Erythroblast (primary cell): ENCODE data around the gene FGF12.
"Not testable (repeated sequence)": the region's sequence is repeated elsewhere in the genome, so short reads cannot be mapped to it uniquely, and the experiment has no call there.

ENCODE experiments used
- DNase-seq, 2 experiments: peaks; one replicate each; lab custom pipeline; 2025; lab: John Stamatoyannopoulos, UW
- GATA1 ChIP-seq: IDR thresholded peaks from 2 replicates; pipeline ENCODE4 v1.6.1; 2011; ENCODE audit warnings: low read depth, mild to moderate bottlenecking, control low read depth, low read length, moderate library complexity
- POLR2A ChIP-seq: IDR thresholded peaks from 2 replicates; pipeline ENCODE4 v1.6.1; 2011; ENCODE audit warnings: mild to moderate bottlenecking, low read length

The FGF12 gene

GRCh38 chr3:192727032-192727847 is at the start of gene FGF12:
Gene FGF12 (minus strand): TSS chr3:192727541.
- TF ChIP-seq POLR2A: no peak
- no peak for TF ChIP-seq GATA1
- DNase-seq: no peak

- DNase-seq: not testable (repeated sequence)
These were observed 47.0 kb upstream of the FGF12 start for GRCh38 chr3:192774341-192774740.

GRCh38 chr3:192772240-192772894 is 45.0 kb upstream of the FGF12 start:
- no peak for DNase-seq
- TF ChIP-seq POLR2A (no peak), GATA1 (no peak)

GRCh38 chr3:192758654-192759053 is 31.3 kb upstream of the FGF12 start:
- DNase-seq: no peak
- TF ChIP-seq POLR2A (no peak), GATA1 (no peak)

GRCh38 chr3:192751148-192751547 is 23.8 kb upstream of the FGF12 start:
- TF ChIP-seq GATA1: no peak
- TF ChIP-seq POLR2A: no peak
- DNase-seq: no peak

- no peak for DNase-seq
- TF ChIP-seq GATA1 (no peak), POLR2A (no peak)
These were observed 22.9 kb upstream of the FGF12 start for GRCh38 chr3:192750201-192750600.

- no peak for DNase-seq
- TF ChIP-seq GATA1 (no peak), POLR2A (no peak)
These were observed 20.4 kb upstream of the FGF12 start for GRCh38 chr3:192747746-192748145.

GRCh38 chr3:192747145-192747544 is 19.8 kb upstream of the FGF12 start:
- TF ChIP-seq GATA1 (no peak), POLR2A (no peak)
- no peak for DNase-seq

GRCh38 chr3:192745150-192745549 is 17.8 kb upstream of the FGF12 start:
- no peak for DNase-seq
- TF ChIP-seq POLR2A (no peak), GATA1 (no peak)

GRCh38 chr3:192744604-192745003 is 17.3 kb upstream of the FGF12 start:
- DNase-seq: not testable (repeated sequence)

GRCh38 chr3:192737506-192737905 is 10.2 kb upstream of the FGF12 start:
- no peak for TF ChIP-seq GATA1
- no peak for TF ChIP-seq POLR2A
- no peak for DNase-seq

GRCh38 chr3:192731233-192731632 is 3.9 kb upstream of the FGF12 start:
- no peak for DNase-seq
- TF ChIP-seq POLR2A (no peak), GATA1 (no peak)

GRCh38 chr3:192726385-192726784 is 956 bp downstream of the FGF12 start:
- DNase-seq: no peak
- TF ChIP-seq GATA1 (no peak), POLR2A (no peak)

GRCh38 chr3:192719964-192720363 is 7.4 kb downstream of the FGF12 start:
- no peak for DNase-seq
- TF ChIP-seq GATA1 (no peak), POLR2A (no peak)

GRCh38 chr3:192718156-192718555 is 9.2 kb downstream of the FGF12 start:
- no peak for DNase-seq
- no peak for TF ChIP-seq GATA1
- TF ChIP-seq POLR2A: no peak
